SK-N-MC (cell line): ENCODE data around the gene ZNF474.
"Not testable (repeated sequence)": the region's sequence is repeated elsewhere in the genome, so short reads cannot be mapped to it uniquely, and the experiment has no call there.

Experiments used
- DNase-seq: peaks from one replicate; pipeline ENCODE4 v3.0.0-alpha.2; 2011; ENCODE audit warnings: low read depth, low spot score
- H3K27ac ChIP-seq: fragments of 200-600 bp; sonication (generic); 2 replicates; pipeline ENCODE4 v1.5.1; 2016; ENCODE audit warnings: mixed run types
- H3K36me3 ChIP-seq: fragments of 200-600 bp; sonication (generic); 2 replicates; pipeline ENCODE4 v1.6.1; 2017; ENCODE audit warnings: antibody characterized with exemption, low read length, mixed read lengths; ENCODE audit not compliant: insufficient read depth
- H3K4me3 ChIP-seq: fragments of 200-600 bp; sonication (generic); 2 replicates; pipeline ENCODE4 v1.5.1; 2016
- H3K9ac ChIP-seq: fragments of 200-600 bp; sonication (generic); 2 replicates; pipeline ENCODE4 v1.8.0; 2017; ENCODE audit warnings: mixed run types, mixed read lengths; ENCODE audit not compliant: insufficient read length
- H3K9me3 ChIP-seq: fragments of 200-600 bp; sonication (generic); 2 replicates; pipeline ENCODE4 v1.6.1; 2017; ENCODE audit warnings: low read depth, mild to moderate bottlenecking, antibody characterized with exemption, low read length, moderate library complexity, mixed read lengths
- EZH2 ChIP-seq: fragments of 200-600 bp; sonication (generic); IDR thresholded peaks from one replicate; pipeline ENCODE4 v1.6.1; 2017; ENCODE audit warnings: antibody characterized with exemption
- FOXP2 ChIP-seq: optimal IDR thresholded peaks from 2 replicates; pipeline ENCODE3; 2011; ENCODE audit warnings: mild to moderate bottlenecking, moderate library complexity; ENCODE audit not compliant: insufficient read depth; ENCODE audit errors: extremely low read length, control extremely low read depth
- POLR2AphosphoS5 ChIP-seq: IDR thresholded peaks from 2 replicates; pipeline ENCODE4 v1.6.1; 2012; ENCODE audit warnings: mild to moderate bottlenecking, low read depth, low read length, borderline replicate concordance

ZNF474 gene

GRCh38 chr5:122129306-122129705, at the start of gene ZNF474:
ZNF474 (plus strand) TSS chr5:122129546; CDS start chr5:122151991, 22,445 bp downstream.
- no peak for DNase-seq

GRCh38 chr5:122081541-122081940, 47.8 kb upstream of the ZNF474 start:
- Histone ChIP-seq H3K9ac (no peak overlapping the region), H3K9me3 (no peaks in the 10 kb centered on the region), H3K36me3 (no peaks in the 10 kb centered on the region), H3K4me3 (no peak overlapping the region), H3K27ac (no peak overlapping the region)
- TF ChIP-seq EZH2 (no peak), FOXP2 (no peak), POLR2AphosphoS5 (no peak)
- no peak for DNase-seq

More at GRCh38 chr5:122129306-122129705, at the start of gene ZNF474:
- Histone ChIP-seq H3K9ac (no peak within 1 kb of the TSS), H3K27ac (no peak within 1 kb of the TSS), H3K9me3 (no peaks in the 10 kb centered on the region), H3K36me3 (no peaks in the 10 kb centered on the region), H3K4me3 (no peak within 1 kb of the TSS)
- TF ChIP-seq EZH2 (no peak), POLR2AphosphoS5 (no peak), FOXP2 (no peak)

GRCh38 chr5:122083535-122083934, 45.8 kb upstream of the ZNF474 start:
- no peak for DNase-seq
- H3K27ac ChIP-seq, result no peak overlapping the region
- H3K36me3 ChIP-seq, result no peaks in the 10 kb centered on the region
- no peaks in the 10 kb centered on the region for H3K9me3 ChIP-seq
- H3K9ac ChIP-seq, result no peak overlapping the region
- no peak overlapping the region for H3K4me3 ChIP-seq
- no peak for TF ChIP-seq POLR2AphosphoS5
- no peak for TF ChIP-seq FOXP2
- TF ChIP-seq EZH2, result no peak

GRCh38 chr5:122085041-122085440, 44.3 kb upstream of the ZNF474 start:
- no peak overlapping the region for H3K9ac ChIP-seq
- H3K36me3 ChIP-seq, result no peaks in the 10 kb centered on the region
- H3K9me3 ChIP-seq, result no peaks in the 10 kb centered on the region
- DNase-seq, result no peak
- H3K4me3 ChIP-seq, result no peak overlapping the region
- TF ChIP-seq POLR2AphosphoS5 (no peak), EZH2 (no peak), FOXP2 (no peak)
- no peak overlapping the region for H3K27ac ChIP-seq

GRCh38 chr5:122089096-122090013, 40.0 kb upstream of the ZNF474 start:
- Histone ChIP-seq H3K9me3 (no peaks in the 10 kb centered on the region), H3K27ac (no peak overlapping the region), H3K4me3 (no peak overlapping the region), H3K36me3 (no peaks in the 10 kb centered on the region), H3K9ac (no peak overlapping the region)
- DNase-seq, result peak; percentile 57
- TF ChIP-seq FOXP2, result no peak
- peak; percentile 44; the same call in 1 of the 2 replicates for TF ChIP-seq POLR2AphosphoS5

GRCh38 chr5:122091936-122092600, 37.3 kb upstream of the ZNF474 start:
- TF ChIP-seq EZH2 (no peak), POLR2AphosphoS5 (no peak), FOXP2 (no peak)
- Histone ChIP-seq H3K9me3 (no peaks in the 10 kb centered on the region), H3K27ac (no peak overlapping the region), H3K4me3 (no peak overlapping the region), H3K36me3 (no peaks in the 10 kb centered on the region), H3K9ac (no peak overlapping the region)
- peak; percentile 26 for DNase-seq

GRCh38 chr5:122093415-122094180, 35.7 kb upstream of the ZNF474 start:
- Histone ChIP-seq H3K4me3 (no peak overlapping the region), H3K9ac (no peak overlapping the region), H3K27ac (peak overlapping the region; percentile 37; the same call in 1 of the 2 replicates), H3K9me3 (no peaks in the 10 kb centered on the region), H3K36me3 (no peaks in the 10 kb centered on the region)
- DNase-seq, result no peak
- no peak for TF ChIP-seq EZH2
- no peak for TF ChIP-seq POLR2AphosphoS5
- TF ChIP-seq FOXP2, result no peak

- H3K4me3 ChIP-seq, DNase-seq, H3K9me3 ChIP-seq, H3K27ac ChIP-seq, H3K36me3 ChIP-seq, H3K9ac ChIP-seq: not testable (repeated sequence)
These were observed 35.1 kb upstream of the ZNF474 start for GRCh38 chr5:122094251-122094650.
